GM21360 (cell line): ENCODE measurements around the gene QRFPR.
"Not testable (repeated sequence)": the region's sequence is repeated elsewhere in the genome, so short reads cannot be mapped to it uniquely, and the experiment has no call there.

Source experiments
- ATAC-seq: cut with Tn5 transposase; IDR thresholded peaks from one replicate; pipeline ENCODE4 v1.9.1; 2021; ENCODE audit warnings: mild to moderate bottlenecking, moderate library complexity; ENCODE audit not compliant: unreplicated experiment

Gene QRFPR

GRCh38 chr4:121339824-121340223, 41.0 kb downstream of the QRFPR start:
- no peak for ATAC-seq

GRCh38 chr4:121339307-121339706, 41.5 kb downstream of the QRFPR start:
- no peak for ATAC-seq

GRCh38 chr4:121338518-121338917, 42.3 kb downstream of the QRFPR start:
- ATAC-seq: no peak

GRCh38 chr4:121336706-121337105, 44.1 kb downstream of the QRFPR start:
- ATAC-seq: no peak

GRCh38 chr4:121330180-121330665, 50.6 kb downstream of the QRFPR start:
- ATAC-seq: no peak

GRCh38 chr4:121326597-121326996, 54.2 kb downstream of the QRFPR start:
- no peak for ATAC-seq

- ATAC-seq: no peak
Measured at GRCh38 chr4:121324331-121324730, 56.5 kb downstream of the QRFPR start.

GRCh38 chr4:121321466-121321865, 59.4 kb downstream of the QRFPR start:
- ATAC-seq: no peak

- ATAC-seq: no peak
Measured at GRCh38 chr4:121316091-121316490, 64.7 kb downstream of the QRFPR start.

- not testable (repeated sequence) for ATAC-seq
Measured at GRCh38 chr4:121313430-121313829, 67.4 kb downstream of the QRFPR start.

- ATAC-seq: no peak
Measured at GRCh38 chr4:121308828-121309227, 72.0 kb downstream of the QRFPR start.

GRCh38 chr4:121308328-121308663, 72.5 kb downstream of the QRFPR start:
- no peak for ATAC-seq

- ATAC-seq: peak; percentile 95
Measured at GRCh38 chr4:121307445-121308327, 73.1 kb downstream of the QRFPR start.

GRCh38 chr4:121306931-121307330, 73.9 kb downstream of the QRFPR start:
- ATAC-seq: peak; percentile 38

- ATAC-seq: no peak
Measured at GRCh38 chr4:121304893-121305292, 75.9 kb downstream of the QRFPR start.

GRCh38 chr4:121299367-121299766, 81.5 kb downstream of the QRFPR start:
- ATAC-seq: no peak

GRCh38 chr4:121283319-121283718, 97.5 kb downstream of the QRFPR start:
- ATAC-seq: no peak

- no peak for ATAC-seq
Measured at GRCh38 chr4:121280425-121280824, 100.4 kb downstream of the QRFPR start.

GRCh38 chr4:121278811-121279368, 101.9 kb downstream of the QRFPR start:
- peak; percentile 81 for ATAC-seq
